GM23248 (cell line): ENCODE data around the gene OCSTAMP.

Source experiments
- EZH2 ChIP-seq: fragments of 200-600 bp; sonication (generic); IDR thresholded peaks from 2 replicates; pipeline ENCODE4 v1.6.1; 2018; ENCODE audit warnings: antibody characterized with exemption, mild to moderate bottlenecking; ENCODE audit not compliant: insufficient read depth, poor library complexity, severe bottlenecking
- EZH2phosphoT487 ChIP-seq: fragments of 200-600 bp; sonication (generic); IDR thresholded peaks from 2 replicates; pipeline ENCODE4 v1.6.1; 2018; ENCODE audit warnings: antibody characterized with exemption, moderate library complexity, mild to moderate bottlenecking, low read depth; ENCODE audit not compliant: insufficient read depth

DNA sequence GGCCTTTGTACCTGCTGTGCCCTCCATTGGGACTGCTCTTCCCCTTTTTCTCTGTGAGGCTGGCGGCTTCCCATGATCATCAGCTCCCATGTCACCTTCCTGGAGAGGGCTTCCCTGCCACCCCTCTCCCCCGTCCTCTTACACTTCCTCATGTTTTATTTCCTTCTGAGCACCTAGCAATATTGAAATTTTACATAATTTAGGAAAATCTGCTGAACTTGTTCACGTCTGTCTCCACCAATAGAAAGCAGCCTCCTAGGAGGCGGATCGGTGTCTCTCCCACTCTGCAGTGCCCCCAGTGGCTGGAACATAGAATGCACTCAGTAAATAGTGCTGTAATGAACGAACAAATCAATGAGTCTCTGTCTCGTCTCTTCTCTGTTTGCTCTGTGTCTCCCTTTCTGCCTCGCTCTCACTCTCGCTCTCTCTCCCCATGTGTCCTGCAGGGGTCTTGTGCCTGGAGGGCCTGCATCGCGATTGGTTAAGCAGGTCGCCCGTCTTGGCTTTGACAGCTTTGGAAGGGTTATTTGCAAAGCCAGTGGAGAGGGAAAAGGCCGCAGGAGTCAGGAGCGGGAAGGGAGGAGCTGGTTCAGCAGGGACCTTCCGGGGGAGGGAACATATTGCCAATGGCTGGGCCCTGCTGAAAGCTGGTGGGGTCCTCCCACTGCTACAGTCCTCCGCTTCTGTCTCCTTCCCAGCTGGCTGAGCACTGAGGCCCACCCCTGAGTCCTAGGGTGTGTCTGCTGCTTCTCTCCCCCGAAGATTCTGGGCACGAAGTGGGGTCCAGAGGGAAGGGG is 12.1 kb upstream of the OCSTAMP start:
- TF ChIP-seq EZH2phosphoT487 (no peak), EZH2 (no peak)
